Nephron progenitor cell (in vitro differentiated cells): ENCODE results near the gene POLN.

Experiments used
- DNase-seq: peaks from one replicate; pipeline ENCODE4 v3.0.0; 2021
- H3K27ac Mint-ChIP-seq: 2 replicates; pipeline ENCODE4 v1.8.0; 2021; ENCODE audit warnings: mild to moderate bottlenecking, moderate library complexity, mixed read lengths
- H3K27me3 Mint-ChIP-seq: 2 replicates; pipeline ENCODE4 v1.8.0; 2021; ENCODE audit warnings: mild to moderate bottlenecking, low read depth, mixed read lengths; ENCODE audit not compliant: poor library complexity
- H3K36me3 Mint-ChIP-seq: 2 replicates; pipeline ENCODE4 v1.8.0; 2021; ENCODE audit warnings: low read depth, mixed read lengths
- H3K4me1 Mint-ChIP-seq: 2 replicates; pipeline ENCODE4 v1.8.0; 2021; ENCODE audit warnings: mixed read lengths
- H3K4me3 Mint-ChIP-seq: 2 replicates; pipeline ENCODE4 v1.8.0; 2021; ENCODE audit warnings: mild to moderate bottlenecking, moderate library complexity, mixed read lengths
- H3K9me3 Mint-ChIP-seq: 2 replicates; pipeline ENCODE4 v1.8.0; 2021; ENCODE audit warnings: mild to moderate bottlenecking, moderate library complexity, mixed read lengths
- TF ChIP-seq, protein P1 (sequence below): fragments of 200-600 bp; sonication (generic); IDR thresholded peaks from 2 replicates; pipeline ENCODE4 v1.5.0; 2021; ENCODE audit warnings: antibody characterized with exemption

Gene POLN

DNA sequence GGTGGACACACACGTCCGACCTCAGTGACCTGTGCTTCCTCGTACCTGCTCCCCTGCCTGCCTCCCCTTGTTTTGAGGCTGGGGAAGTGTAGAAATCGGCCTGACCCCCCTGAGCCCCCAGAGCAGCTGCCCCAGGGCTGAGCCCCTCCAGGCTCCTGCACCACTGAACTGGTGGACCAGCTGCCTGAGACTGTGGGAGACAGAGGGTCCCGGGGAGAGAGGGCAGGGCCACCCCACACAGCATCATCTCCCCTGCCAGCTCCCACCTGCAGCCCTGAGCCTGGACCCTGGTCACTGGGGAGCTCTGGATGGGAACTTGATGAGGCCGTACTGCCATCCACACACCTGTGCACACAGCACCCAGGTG lies 197.8 kb downstream of the POLN start:
- peaks cover 34% of the 10 kb centered on the region for H3K27me3 Mint-ChIP-seq

DNA sequence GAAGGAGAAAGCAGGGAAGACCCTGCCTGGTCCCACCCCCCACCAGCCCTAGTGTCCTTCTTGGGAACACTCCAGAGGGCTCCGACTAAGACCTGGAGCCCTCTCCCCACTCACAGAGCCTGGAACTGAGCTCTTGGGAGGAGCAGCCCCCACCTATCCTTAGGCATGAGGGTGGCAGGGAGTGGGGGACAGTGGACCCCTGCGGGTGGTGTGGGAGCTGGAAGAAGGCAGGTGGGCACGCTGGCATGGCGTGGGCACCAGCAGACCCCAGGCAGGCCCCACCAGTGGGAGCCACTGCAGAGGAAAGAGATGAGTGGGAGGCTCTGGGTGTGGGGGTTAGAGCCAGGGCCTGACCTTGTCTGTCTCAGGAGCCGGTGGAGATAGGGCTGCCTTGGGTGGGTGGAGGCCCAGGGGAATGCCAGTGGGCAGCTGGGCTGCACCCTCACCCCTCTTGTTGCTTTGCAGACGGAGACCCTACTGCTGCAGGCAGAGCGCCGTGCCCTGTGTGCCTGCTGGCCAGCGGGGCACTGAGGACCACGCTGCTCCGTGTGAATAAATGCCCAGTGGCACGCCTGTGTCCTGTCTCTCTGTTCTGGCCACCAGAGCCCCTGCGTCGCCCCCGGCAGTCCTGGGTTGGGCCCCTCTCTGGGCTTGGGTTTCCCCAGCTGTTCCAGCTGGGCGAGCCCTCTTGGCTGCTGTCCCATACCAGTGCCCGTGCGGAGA lies 198.4 kb downstream of the POLN start:
- Mint-ChIP-seq H3K4me3 (no peak overlapping the region), H3K4me1 (peaks cover 5% of the 10 kb centered on the region), H3K36me3 (no peaks in the 10 kb centered on the region), H3K9me3 (peaks cover 4% of the 10 kb centered on the region), H3K27ac (no peak overlapping the region), H3K27me3 (peaks cover 39% of the 10 kb centered on the region)
- DNase-seq = no peak
- TF ChIP-seq, protein P1, sequence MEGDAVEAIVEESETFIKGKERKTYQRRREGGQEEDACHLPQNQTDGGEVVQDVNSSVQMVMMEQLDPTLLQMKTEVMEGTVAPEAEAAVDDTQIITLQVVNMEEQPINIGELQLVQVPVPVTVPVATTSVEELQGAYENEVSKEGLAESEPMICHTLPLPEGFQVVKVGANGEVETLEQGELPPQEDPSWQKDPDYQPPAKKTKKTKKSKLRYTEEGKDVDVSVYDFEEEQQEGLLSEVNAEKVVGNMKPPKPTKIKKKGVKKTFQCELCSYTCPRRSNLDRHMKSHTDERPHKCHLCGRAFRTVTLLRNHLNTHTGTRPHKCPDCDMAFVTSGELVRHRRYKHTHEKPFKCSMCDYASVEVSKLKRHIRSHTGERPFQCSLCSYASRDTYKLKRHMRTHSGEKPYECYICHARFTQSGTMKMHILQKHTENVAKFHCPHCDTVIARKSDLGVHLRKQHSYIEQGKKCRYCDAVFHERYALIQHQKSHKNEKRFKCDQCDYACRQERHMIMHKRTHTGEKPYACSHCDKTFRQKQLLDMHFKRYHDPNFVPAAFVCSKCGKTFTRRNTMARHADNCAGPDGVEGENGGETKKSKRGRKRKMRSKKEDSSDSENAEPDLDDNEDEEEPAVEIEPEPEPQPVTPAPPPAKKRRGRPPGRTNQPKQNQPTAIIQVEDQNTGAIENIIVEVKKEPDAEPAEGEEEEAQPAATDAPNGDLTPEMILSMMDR = no peak

More for the DNA sequence above, 197.8 kb downstream of the POLN start:
- H3K9me3 Mint-ChIP-seq = no peaks in the 10 kb centered on the region
- H3K27ac Mint-ChIP-seq = no peak overlapping the region
- DNase-seq = no peak
- TF ChIP-seq, protein P1 = no peak
- no peak overlapping the region for H3K4me3 Mint-ChIP-seq
- no peaks in the 10 kb centered on the region for H3K36me3 Mint-ChIP-seq
- H3K4me1 Mint-ChIP-seq = peaks cover 5% of the 10 kb centered on the region

DNA sequence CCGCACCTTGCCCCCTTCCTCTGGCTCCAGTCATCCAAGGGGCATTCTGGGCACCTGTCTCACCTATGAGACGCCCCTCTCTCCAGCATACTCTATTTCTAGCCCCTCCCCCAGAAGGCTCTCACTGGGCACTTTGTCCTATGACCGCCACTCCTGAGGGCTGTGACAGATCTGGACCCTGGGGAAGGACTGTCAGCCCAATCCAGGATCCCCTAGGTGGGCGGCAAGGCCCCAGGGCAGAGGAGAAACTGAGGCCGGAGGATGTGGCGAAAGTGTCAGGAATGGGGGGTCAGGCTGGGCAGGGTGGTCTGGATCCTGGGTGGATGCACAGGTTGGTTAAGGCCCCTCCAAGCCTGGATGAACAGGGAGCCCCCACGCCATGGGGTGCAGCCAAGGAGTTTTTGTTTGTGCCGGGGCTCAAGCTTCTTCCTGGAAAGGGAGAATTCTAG lies 198.9 kb downstream of the POLN start:
- Mint-ChIP-seq H3K4me1 (peaks cover 5% of the 10 kb centered on the region), H3K36me3 (no peaks in the 10 kb centered on the region)

DNA sequence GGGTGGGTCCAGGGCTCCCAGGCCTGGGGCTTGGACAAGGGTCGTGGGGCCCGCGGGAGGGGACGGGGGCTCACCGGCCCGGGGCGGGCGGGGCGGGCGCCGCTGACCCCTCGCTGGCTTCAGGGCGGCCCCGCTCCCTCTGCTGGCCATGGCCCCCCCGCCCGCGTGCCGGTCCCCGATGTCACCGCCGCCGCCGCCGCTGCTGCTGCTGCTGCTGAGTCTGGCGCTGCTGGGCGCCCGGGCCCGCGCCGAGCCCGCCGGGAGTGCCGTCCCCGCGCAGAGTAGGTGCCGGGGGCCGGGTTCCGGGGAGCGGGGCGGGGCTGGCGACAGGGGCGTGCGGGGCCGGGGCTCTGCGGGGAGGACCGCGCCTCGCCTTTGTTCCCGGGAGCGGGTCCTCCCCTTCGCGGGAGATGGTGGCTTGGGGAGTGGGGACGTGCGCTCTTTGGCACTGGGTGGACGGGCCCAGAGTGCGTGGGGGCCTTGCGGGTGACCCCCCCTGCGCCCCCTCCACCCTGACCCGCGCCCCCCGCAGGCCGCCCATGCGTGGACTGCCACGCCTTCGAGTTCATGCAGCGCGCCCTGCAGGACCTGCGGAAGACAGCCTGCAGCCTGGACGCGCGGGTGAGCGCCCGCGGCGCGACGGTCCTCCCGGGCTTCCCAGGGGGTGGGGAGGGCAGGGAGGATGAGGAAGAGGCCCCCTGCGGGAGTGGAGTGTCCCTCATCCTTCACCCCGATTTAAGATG lies 199.5 kb downstream of the POLN start:
- H3K27me3 Mint-ChIP-seq = peaks cover 44% of the 10 kb centered on the region
- peak overlapping the region; percentile 83 for H3K4me3 Mint-ChIP-seq
- no peak overlapping the region for H3K27ac Mint-ChIP-seq
- H3K9me3 Mint-ChIP-seq = peaks cover 5% of the 10 kb centered on the region
- peak; percentile 70 for DNase-seq
- H3K4me1 Mint-ChIP-seq = peaks cover 5% of the 10 kb centered on the region
- TF ChIP-seq, protein P1 = no peak
- H3K36me3 Mint-ChIP-seq = no peaks in the 10 kb centered on the region

More for the DNA sequence above, 198.9 kb downstream of the POLN start:
- Mint-ChIP-seq H3K27me3 (peaks cover 44% of the 10 kb centered on the region), H3K27ac (no peak overlapping the region), H3K4me3 (peak overlapping the region; percentile 79), H3K9me3 (peaks cover 5% of the 10 kb centered on the region)
- TF ChIP-seq, protein P1 = no peak
- DNase-seq = no peak

DNA sequence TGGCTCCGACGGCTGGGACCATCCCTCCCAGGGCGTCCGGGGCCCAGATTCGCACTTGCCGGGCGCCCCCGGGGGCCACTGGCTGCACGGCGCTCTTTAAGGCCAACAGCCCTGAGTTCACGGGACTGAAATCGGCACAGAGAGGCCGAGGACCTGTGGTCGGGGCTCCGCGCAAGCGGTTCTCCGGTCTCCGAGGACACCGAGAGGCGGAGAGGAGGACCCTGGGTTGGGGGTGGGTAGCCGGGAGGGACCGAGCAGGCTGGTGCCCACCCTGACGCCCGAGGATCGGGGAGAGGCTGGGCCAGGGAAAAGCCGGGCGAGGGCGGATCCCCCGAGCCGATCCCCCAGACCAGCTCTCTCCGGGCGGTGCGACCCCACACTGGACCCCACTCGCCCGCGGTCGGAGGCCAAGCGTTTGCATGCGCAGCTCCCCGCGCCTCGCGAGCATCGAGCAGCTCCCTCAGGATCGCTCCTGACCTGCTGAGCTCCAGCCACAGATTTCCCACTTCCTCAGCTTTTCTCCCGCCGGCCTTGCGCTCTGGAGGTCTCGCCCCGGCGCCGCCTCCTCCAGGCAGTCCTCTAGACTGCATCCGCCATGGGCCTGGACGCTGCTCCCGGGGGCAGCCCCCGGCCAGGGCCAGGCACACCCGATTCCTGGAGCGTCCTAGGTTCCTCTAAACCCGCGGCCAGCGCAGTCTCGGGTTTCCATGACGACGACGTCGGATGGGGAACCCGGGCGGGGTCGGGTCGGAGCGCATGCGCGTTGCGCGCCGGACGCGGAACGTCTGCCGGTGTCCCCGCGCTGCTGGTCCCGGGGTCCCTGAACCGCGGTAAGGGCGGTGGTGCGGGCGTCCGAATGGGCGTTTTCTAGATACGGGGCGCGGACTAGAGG lies 200.4 kb downstream of the POLN start:
- no peak overlapping the region for H3K27ac Mint-ChIP-seq
- H3K36me3 Mint-ChIP-seq = no peaks in the 10 kb centered on the region
- peak; percentile 94 for DNase-seq
- TF ChIP-seq, protein P1 = no peak
- H3K4me1 Mint-ChIP-seq = peaks cover 5% of the 10 kb centered on the region
- H3K9me3 Mint-ChIP-seq = peaks cover 5% of the 10 kb centered on the region
- peaks cover 53% of the 10 kb centered on the region for H3K27me3 Mint-ChIP-seq
- peak overlapping the region; percentile 83 for H3K4me3 Mint-ChIP-seq
